Brain microvascular endothelial cell (primary cell): Measurements from ENCODE around the gene SFSWAP.

Experiments used
- DNase-seq: peaks from one replicate; pipeline ENCODE4 v3.0.0-alpha.2; 2020
- H3K27ac ChIP-seq: fragments of 250-450 bp; sonication (Bioruptor Pico); 2 replicates; pipeline ENCODE4 v1.5.1; 2020; ENCODE audit warnings: mild to moderate bottlenecking, moderate library complexity
- H3K27me3 ChIP-seq: fragments of 250-450 bp; sonication (Bioruptor Pico); replicated peaks from 2 replicates; pipeline ENCODE4 v1.5.1; 2020; ENCODE audit warnings: mild to moderate bottlenecking
- H3K36me3 ChIP-seq: fragments of 250-450 bp; sonication (Bioruptor Pico); replicated peaks from 2 replicates; pipeline ENCODE4 v1.5.1; 2020; ENCODE audit warnings: mild to moderate bottlenecking
- H3K4me3 ChIP-seq: 2 replicates; pipeline ENCODE4 v1.5.1; 2011; ENCODE audit warnings: low read depth, mild to moderate bottlenecking, control low read depth, low read length, moderate library complexity
- in situ Hi-C: cut with HindIII; loops from 2 replicates; pipeline ENCODE4 v1.10.0; 2017; ENCODE audit warnings: low sequenced_read_pairs, low pct_ligation_motif_present
- TF ChIP-seq, protein P1 (sequence below): IDR thresholded peaks from 2 replicates; pipeline ENCODE4 v1.5.1; 2011; ENCODE audit warnings: low read depth, mild to moderate bottlenecking, moderate library complexity, low read length, control low read depth, inconsistent platforms; ENCODE audit errors: missing control alignments

SFSWAP gene

DNA sequence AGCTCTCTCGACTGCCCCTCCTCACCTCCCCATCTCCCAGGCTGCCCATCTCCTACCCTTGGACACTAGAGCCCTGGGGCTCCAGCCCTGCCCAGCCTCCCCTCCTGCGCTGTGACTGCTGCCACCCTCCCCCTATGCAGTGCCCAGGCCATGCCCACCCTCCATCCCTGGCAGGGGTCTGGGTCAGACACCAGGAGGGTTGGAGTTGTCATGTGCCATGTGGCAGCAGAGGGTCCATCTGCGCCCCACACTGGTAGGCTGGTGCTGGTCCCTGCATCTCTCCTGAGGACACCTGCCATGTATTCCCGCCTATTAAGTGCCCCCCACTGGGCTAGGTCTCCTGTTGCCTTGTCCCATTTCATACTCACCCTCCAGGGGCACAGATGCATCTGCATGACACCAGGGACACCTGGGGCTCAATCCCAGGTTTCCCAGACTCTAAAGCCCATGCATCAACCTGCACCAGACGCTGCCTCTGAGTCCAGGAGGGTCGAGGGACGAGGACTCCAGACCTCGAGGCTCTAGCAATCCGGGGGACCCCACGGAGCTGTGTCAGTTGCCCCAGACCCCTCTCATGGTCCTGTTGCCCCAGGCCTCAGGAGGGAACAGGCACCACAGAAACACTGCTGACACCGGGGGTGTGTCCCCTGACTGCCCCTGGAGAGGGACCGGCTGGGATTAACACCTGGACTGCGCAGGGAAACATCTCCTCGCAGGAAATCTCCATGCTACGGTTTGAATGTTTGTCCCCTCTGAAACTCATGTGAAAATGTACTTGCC, 23.4 kb upstream of the SFSWAP start:
- Histone ChIP-seq H3K36me3 (no peaks in the 10 kb centered on the region), H3K27ac (no peak overlapping the region), H3K27me3 (no peaks in the 10 kb centered on the region), H3K4me3 (no peak overlapping the region)
- TF ChIP-seq, protein P1, sequence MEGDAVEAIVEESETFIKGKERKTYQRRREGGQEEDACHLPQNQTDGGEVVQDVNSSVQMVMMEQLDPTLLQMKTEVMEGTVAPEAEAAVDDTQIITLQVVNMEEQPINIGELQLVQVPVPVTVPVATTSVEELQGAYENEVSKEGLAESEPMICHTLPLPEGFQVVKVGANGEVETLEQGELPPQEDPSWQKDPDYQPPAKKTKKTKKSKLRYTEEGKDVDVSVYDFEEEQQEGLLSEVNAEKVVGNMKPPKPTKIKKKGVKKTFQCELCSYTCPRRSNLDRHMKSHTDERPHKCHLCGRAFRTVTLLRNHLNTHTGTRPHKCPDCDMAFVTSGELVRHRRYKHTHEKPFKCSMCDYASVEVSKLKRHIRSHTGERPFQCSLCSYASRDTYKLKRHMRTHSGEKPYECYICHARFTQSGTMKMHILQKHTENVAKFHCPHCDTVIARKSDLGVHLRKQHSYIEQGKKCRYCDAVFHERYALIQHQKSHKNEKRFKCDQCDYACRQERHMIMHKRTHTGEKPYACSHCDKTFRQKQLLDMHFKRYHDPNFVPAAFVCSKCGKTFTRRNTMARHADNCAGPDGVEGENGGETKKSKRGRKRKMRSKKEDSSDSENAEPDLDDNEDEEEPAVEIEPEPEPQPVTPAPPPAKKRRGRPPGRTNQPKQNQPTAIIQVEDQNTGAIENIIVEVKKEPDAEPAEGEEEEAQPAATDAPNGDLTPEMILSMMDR: no peak
- no peak for DNase-seq
- in situ Hi-C loops: no loop called here

DNA sequence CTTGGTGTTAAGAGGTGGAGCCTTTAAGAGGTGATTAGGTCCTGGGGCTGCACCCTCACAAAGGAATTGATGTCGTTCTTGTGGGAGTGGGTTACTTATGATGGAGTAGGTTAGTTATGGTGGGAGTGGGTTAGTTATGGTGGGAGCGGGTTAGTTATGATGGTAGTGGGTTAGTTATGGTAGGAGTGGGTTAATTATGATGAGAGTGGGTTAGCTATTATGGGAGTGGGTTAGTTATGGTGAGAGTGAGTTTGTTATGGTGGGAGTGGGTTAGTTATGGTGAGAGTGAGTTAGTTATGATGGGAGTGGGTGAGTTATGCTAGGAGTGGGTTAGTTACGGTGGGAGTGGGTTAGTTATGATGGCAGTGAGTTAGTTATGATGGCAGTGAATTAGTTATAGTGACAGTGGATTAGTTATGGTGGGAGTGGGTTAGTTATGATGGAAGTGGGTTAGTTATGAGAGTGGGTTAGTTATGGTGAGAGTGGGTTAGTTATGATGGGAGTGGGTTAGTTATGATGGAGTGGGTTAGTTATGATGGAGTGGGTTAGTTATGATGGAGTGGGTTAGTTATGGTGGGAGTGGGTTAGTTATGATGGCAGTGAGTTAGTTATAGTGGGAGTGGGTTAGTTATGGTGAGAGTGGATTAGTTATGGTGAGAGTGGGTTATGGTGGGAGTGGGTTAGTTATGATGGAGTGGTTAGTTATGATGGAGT, 22.6 kb upstream of the SFSWAP start:
- in situ Hi-C loops: no loop called here
- H3K27ac ChIP-seq: no peak overlapping the region
- H3K4me3 ChIP-seq: no peak overlapping the region
- DNase-seq: no peak
- TF ChIP-seq, protein P1: no peak
- H3K36me3 ChIP-seq: no peaks in the 10 kb centered on the region
- no peaks in the 10 kb centered on the region for H3K27me3 ChIP-seq

DNA sequence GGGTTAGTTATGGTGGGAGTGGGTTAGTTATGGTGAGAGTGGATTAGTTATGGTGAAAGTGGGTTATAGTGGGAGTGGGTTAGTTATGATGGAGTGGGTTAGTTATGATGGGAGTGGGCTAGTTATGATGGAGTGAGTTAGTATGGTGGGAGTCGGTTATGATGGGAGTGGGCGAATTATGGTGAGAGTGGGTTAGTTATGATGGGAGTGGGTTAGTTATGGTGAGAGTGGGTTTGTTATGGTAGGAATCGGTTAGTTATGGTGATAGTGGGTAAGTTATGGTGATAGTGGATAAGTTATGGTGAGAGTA, 22.1 kb upstream of the SFSWAP start:
- Histone ChIP-seq H3K27ac (no peak overlapping the region), H3K27me3 (no peaks in the 10 kb centered on the region), H3K4me3 (no peak overlapping the region), H3K36me3 (no peaks in the 10 kb centered on the region)
- no peak for DNase-seq
- TF ChIP-seq, protein P1: no peak
- in situ Hi-C loops: no loop called here

DNA sequence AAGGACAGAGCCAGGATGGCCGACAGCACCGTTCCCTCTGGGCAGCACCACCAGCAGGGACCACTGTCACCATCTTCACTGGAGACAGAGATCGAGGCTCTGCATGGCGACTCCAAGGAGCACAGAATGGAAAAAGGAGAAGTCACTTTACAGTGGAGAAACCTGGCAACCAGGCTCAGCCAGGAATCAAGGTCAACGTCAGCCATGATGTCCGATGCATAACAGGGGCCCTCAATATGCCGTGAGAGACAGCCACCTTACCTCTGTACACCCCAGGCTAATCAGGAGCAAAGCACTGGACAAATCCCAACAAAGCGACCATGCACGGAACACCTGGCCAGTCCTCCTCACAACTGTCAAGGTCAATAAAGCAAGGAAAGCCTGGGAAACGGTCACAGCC, 20.6 kb upstream of the SFSWAP start:
- TF ChIP-seq, protein P1: no peak
- in situ Hi-C loops: no loop called here

GRCh38 chr12:131692431-131692830, 18.5 kb upstream of the SFSWAP start:
- Histone ChIP-seq H3K27me3 (no peaks in the 10 kb centered on the region), H3K27ac (no peak overlapping the region), H3K4me3 (no peak overlapping the region), H3K36me3 (no peaks in the 10 kb centered on the region)
- TF ChIP-seq, protein P1: no peak
- in situ Hi-C loops: no loop called here
- DNase-seq: no peak

More for the DNA sequence above, 20.6 kb upstream of the SFSWAP start:
- DNase-seq: no peak
- Histone ChIP-seq H3K4me3 (no peak overlapping the region), H3K27ac (no peak overlapping the region), H3K27me3 (no peaks in the 10 kb centered on the region), H3K36me3 (no peaks in the 10 kb centered on the region)

GRCh38 chr12:131693149-131693548, 17.7 kb upstream of the SFSWAP start:
- H3K36me3 ChIP-seq: no peaks in the 10 kb centered on the region
- DNase-seq: no peak
- no peak overlapping the region for H3K4me3 ChIP-seq
- TF ChIP-seq, protein P1: no peak
- no peaks in the 10 kb centered on the region for H3K27me3 ChIP-seq
- no peak overlapping the region for H3K27ac ChIP-seq
- in situ Hi-C loops: no loop called here
